Measurements from ENCODE around the gene YPEL3. TPM values are rescaled to one million over a fixed set of nuclear protein-coding genes. Genes with fewer than 3 reads are reported as not detected.

Gene YPEL3
- total RNA-seq, 3 donors from 2014 or later (not counting 1 experiment from before 2014, with no cell fraction given): 148 to 177 (median 160) TPM

DNA sequence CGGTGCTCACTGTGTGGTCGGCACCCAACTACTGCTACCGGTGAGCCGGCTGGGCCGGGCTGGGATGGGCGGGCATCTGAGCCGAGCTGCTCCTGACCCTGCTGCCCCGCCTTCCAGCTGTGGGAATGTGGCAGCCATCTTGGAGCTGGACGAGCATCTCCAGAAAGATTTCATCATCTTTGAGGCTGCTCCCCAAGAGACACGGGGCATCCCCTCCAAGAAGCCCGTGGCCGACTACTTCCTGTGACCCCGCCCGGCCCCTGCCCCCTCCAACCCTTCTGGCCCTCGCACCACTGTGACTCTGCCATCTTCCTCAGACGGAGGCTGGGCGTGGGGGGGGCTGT lies 11.2 kb downstream of the YPEL3 start:
- intact Hi-C loops (cut with micrococcal nuclease): no loop called here
- no peak for ATAC-seq
- H3K9me3 ChIP-seq (ENCODE audit: control insufficient read depth, insufficient read depth, low read length): no peaks in the 10 kb centered on the region
- no peaks in the 10 kb centered on the region for H3K36me3 Mint-ChIP-seq
- no peaks in the 10 kb centered on the region for H3K9me3 Mint-ChIP-seq
- 82% methylated on average over 17 of the region's 17 CpGs for WGBS (ENCODE audit: insufficient coverage)
- H3K4me1 Mint-ChIP-seq: peaks cover 0 to 14% of the 10 kb centered on the region in 2 donors
- no peaks in the 10 kb centered on the region for H3K27me3 ChIP-seq (ENCODE audit: control insufficient read depth, insufficient read depth, low read length)
- H3K4me3 ChIP-seq (ENCODE audit: low read length): no peak overlapping the region
- DNase-seq: no peak
- no peak overlapping the region for H3K4me3 Mint-ChIP-seq
- no peak for TF ChIP-seq CTCF (IDR thresholded peaks at IDR 0.05)
- peaks cover 50% of the 10 kb centered on the region for H3K36me3 ChIP-seq (ENCODE audit: control insufficient read depth, insufficient read depth, low read length)
- no peak overlapping the region for H3K27ac Mint-ChIP-seq
- no peaks in the 10 kb centered on the region for H3K4me1 ChIP-seq (ENCODE audit: control insufficient read depth, insufficient read depth, low read length)
- H3K27ac ChIP-seq (ENCODE audit: low read length): no peak overlapping the region
- H3K27me3 Mint-ChIP-seq (ENCODE audit: low read depth in 2 of 2): no peaks in the 10 kb centered on the region

GRCh38 chr16:30084096-30084815 lies 11.8 kb downstream of the YPEL3 start:
- DNase-seq: no peak

GRCh38 chr16:30083216-30084055 lies 12.6 kb downstream of the YPEL3 start:
- peak overlapping the region in 1 of 2 donors; percentile 65 for H3K27ac Mint-ChIP-seq
- H3K4me1 ChIP-seq (ENCODE audit: control insufficient read depth, insufficient read depth, low read length): peaks cover 4% of the 10 kb centered on the region
- WGBS (ENCODE audit: insufficient coverage): 96% methylated on average over 22 of the region's 24 CpGs
- no peaks in the 10 kb centered on the region for H3K27me3 ChIP-seq (ENCODE audit: control insufficient read depth, insufficient read depth, low read length)
- no peak for TF ChIP-seq CTCF (IDR thresholded peaks at IDR 0.05)
- no peaks in the 10 kb centered on the region for H3K36me3 Mint-ChIP-seq
- no peaks in the 10 kb centered on the region for H3K9me3 Mint-ChIP-seq
- peak in 1 of 3 donors; percentile 11 for ATAC-seq
- no peaks in the 10 kb centered on the region for H3K27me3 Mint-ChIP-seq (ENCODE audit: low read depth in 2 of 2)
- no peaks in the 10 kb centered on the region for H3K9me3 ChIP-seq (ENCODE audit: control insufficient read depth, insufficient read depth, low read length)
- H3K4me3 ChIP-seq (ENCODE audit: low read length): no peak overlapping the region
- H3K27ac ChIP-seq (ENCODE audit: low read length): no peak overlapping the region
- intact Hi-C loops (cut with micrococcal nuclease): no loop called here
- DNase-seq: no peak
- H3K4me3 Mint-ChIP-seq: no peak overlapping the region
- H3K4me1 Mint-ChIP-seq: peaks cover 0 to 20% of the 10 kb centered on the region in 2 donors
- peaks cover 56% of the 10 kb centered on the region for H3K36me3 ChIP-seq (ENCODE audit: control insufficient read depth, insufficient read depth, low read length)

More at GRCh38 chr16:30084096-30084815, 11.8 kb downstream of the YPEL3 start:
- Histone ChIP-seq H3K27me3 (ENCODE audit: control insufficient read depth, insufficient read depth, low read length) (no peaks in the 10 kb centered on the region), H3K27ac (ENCODE audit: low read length) (no peak overlapping the region), H3K36me3 (ENCODE audit: control insufficient read depth, insufficient read depth, low read length) (peaks cover 55% of the 10 kb centered on the region), H3K4me3 (ENCODE audit: low read length) (no peak overlapping the region), H3K9me3 (ENCODE audit: control insufficient read depth, insufficient read depth, low read length) (no peaks in the 10 kb centered on the region), H3K4me1 (ENCODE audit: control insufficient read depth, insufficient read depth, low read length) (no peaks in the 10 kb centered on the region)
- Mint-ChIP-seq H3K27ac (peak overlapping the region in 1 of 2 donors; percentile 49), H3K36me3 (no peaks in the 10 kb centered on the region), H3K4me3 (no peak overlapping the region), H3K9me3 (no peaks in the 10 kb centered on the region), H3K27me3 (ENCODE audit: low read depth in 2 of 2) (no peaks in the 10 kb centered on the region), H3K4me1 (peaks cover 0 to 19% of the 10 kb centered on the region in 2 donors)
- ATAC-seq: no peak
- no peak for TF ChIP-seq CTCF (IDR thresholded peaks at IDR 0.05)
- WGBS (ENCODE audit: insufficient coverage): 97% methylated on average over 18 of the region's 18 CpGs
- intact Hi-C loops (cut with micrococcal nuclease): no loop called here

Measured in natural killer cell (primary cell).